H9 (cell line): ENCODE results near the gene OSBP2. TPM values are rescaled to one million over a fixed set of nuclear protein-coding genes. Genes with fewer than 3 reads are reported as not detected.

ENCODE experiments used
- DNase-seq: peaks from one replicate; pipeline ENCODE4 v3.0.0-alpha.2; 2017
- H2AFZ ChIP-seq: one replicate; pipeline ENCODE4 v1.6.1; 2013; ENCODE audit warnings: mild to moderate bottlenecking, low read length, control low read depth, moderate library complexity
- H2AK5ac ChIP-seq: 2 replicates; pipeline ENCODE4 v1.6.1; 2013; ENCODE audit warnings: low read length, control low read depth, mixed read lengths; ENCODE audit not compliant: insufficient read length
- H2BK120ac ChIP-seq: one replicate; pipeline ENCODE4 v1.6.1; 2013; ENCODE audit warnings: low read depth, mild to moderate bottlenecking, low read length, control low read depth, inconsistent platforms; ENCODE audit not compliant: poor library complexity, severe bottlenecking
- H2BK12ac ChIP-seq: 2 replicates; pipeline ENCODE4 v1.6.1; 2013; ENCODE audit warnings: low read length, control low read depth, mixed read lengths, low read depth; ENCODE audit not compliant: insufficient read length
- H2BK15ac ChIP-seq: 2 replicates; pipeline ENCODE4 v1.6.1; 2013; ENCODE audit warnings: low read depth, low read length, control low read depth
- H2BK20ac ChIP-seq: one replicate; pipeline ENCODE4 v1.6.1; 2013; ENCODE audit warnings: low read depth, mild to moderate bottlenecking, low read length, control low read depth, inconsistent platforms; ENCODE audit not compliant: poor library complexity, severe bottlenecking
- H2BK5ac ChIP-seq: 2 replicates; pipeline ENCODE4 v1.6.1; 2013; ENCODE audit warnings: low read length, control low read depth, mixed read lengths; ENCODE audit not compliant: insufficient read length
- H3K14ac ChIP-seq: 2 replicates; pipeline ENCODE4 v1.6.1; 2013; ENCODE audit warnings: low read length, control low read depth; ENCODE audit not compliant: insufficient read depth
- H3K18ac ChIP-seq: 2 replicates; pipeline ENCODE4 v1.6.1; 2013; ENCODE audit warnings: low read depth, mild to moderate bottlenecking, mixed read lengths, low read length, control low read depth; ENCODE audit not compliant: insufficient read length
- H3K23ac ChIP-seq: 2 replicates; pipeline ENCODE4 v1.6.1; 2013; ENCODE audit warnings: low read length, control low read depth, mixed read lengths, low read depth; ENCODE audit not compliant: insufficient read length
- H3K23me2 ChIP-seq: 2 replicates; pipeline ENCODE4 v1.6.1; 2013; ENCODE audit warnings: low read depth, mild to moderate bottlenecking, mixed read lengths, low read length, control low read depth; ENCODE audit not compliant: insufficient read length, poor library complexity, severe bottlenecking
- H3K27ac ChIP-seq: 2 replicates; pipeline ENCODE4 v1.5.1; 2013; ENCODE audit warnings: low read length, control low read depth, mixed read lengths, low read depth; ENCODE audit not compliant: insufficient read length
- H3K27me3 ChIP-seq: 2 replicates; pipeline ENCODE4 v1.6.1; 2013; ENCODE audit warnings: low read length, control low read depth, inconsistent platforms; ENCODE audit not compliant: insufficient read depth
- H3K4ac ChIP-seq: 2 replicates; pipeline ENCODE4 v1.6.1; 2013; ENCODE audit warnings: low read depth, mild to moderate bottlenecking, control low read depth, inconsistent platforms, low read length, moderate library complexity
- H3K4me1 ChIP-seq: 2 replicates; pipeline ENCODE4 v1.6.1; 2013; ENCODE audit warnings: low read length, control low read depth, inconsistent platforms; ENCODE audit not compliant: insufficient read depth
- H3K4me2 ChIP-seq: 2 replicates; pipeline ENCODE4 v1.6.1; 2013; ENCODE audit warnings: low read length, control low read depth, mixed read lengths; ENCODE audit not compliant: insufficient read length, insufficient read depth
- H3K56ac ChIP-seq: 2 replicates; pipeline ENCODE4 v1.6.1; 2013; ENCODE audit warnings: low read depth, mild to moderate bottlenecking, mixed read lengths, low read length, control low read depth; ENCODE audit not compliant: insufficient read length
- H3K79me1 ChIP-seq: 2 replicates; pipeline ENCODE4 v1.6.1; 2013; ENCODE audit warnings: low read depth, mild to moderate bottlenecking, moderate library complexity, low read length, control low read depth, inconsistent platforms; ENCODE audit not compliant: insufficient read depth, poor library complexity, severe bottlenecking
- H3K79me2 ChIP-seq: 2 replicates; pipeline ENCODE4 v1.6.1; 2013; ENCODE audit warnings: low read length, control low read depth, inconsistent platforms; ENCODE audit not compliant: insufficient read depth
- H3K9ac ChIP-seq: 2 replicates; pipeline ENCODE4 v1.6.1; 2013; ENCODE audit warnings: low read length, control low read depth, mixed read lengths; ENCODE audit not compliant: insufficient read length; ENCODE audit errors: extremely low read depth
- H3K9me3 ChIP-seq: one replicate; pipeline ENCODE4 v1.6.1; 2013; ENCODE audit warnings: low read depth, low read length, inconsistent platforms; ENCODE audit not compliant: control insufficient read depth
- H3T11ph ChIP-seq: one replicate; pipeline ENCODE4 v1.6.1; 2013; ENCODE audit warnings: mild to moderate bottlenecking, low read length, control low read depth, inconsistent platforms
- H4K20me1 ChIP-seq: one replicate; pipeline ENCODE4 v1.6.1; 2013; ENCODE audit not compliant: control insufficient read depth, insufficient read length, insufficient read depth
- H4K5ac ChIP-seq: 2 replicates; pipeline ENCODE4 v1.6.1; 2013; ENCODE audit warnings: low read depth, mild to moderate bottlenecking, mixed read lengths, low read length, control low read depth; ENCODE audit not compliant: insufficient read length
- H4K8ac ChIP-seq: replicated peaks from 2 replicates; pipeline ENCODE4 v1.6.1; 2013; ENCODE audit warnings: low read length, control low read depth, mixed read lengths, low read depth; ENCODE audit not compliant: insufficient read length
- H4K91ac ChIP-seq: 2 replicates; pipeline ENCODE4 v1.6.1; 2013; ENCODE audit warnings: low read depth, mild to moderate bottlenecking, moderate library complexity, mixed read lengths, low read length, control low read depth; ENCODE audit not compliant: insufficient read length
- H3K27ac Mint-ChIP-seq, 3 experiments: 2 replicates in 2 of 3; 3 replicates in 1 of 3; pipeline ENCODE4 v1.8.0; 2020 to 2021; ENCODE audit warnings: mixed read lengths in 3 of 3, mild to moderate bottlenecking in 1 of 3, moderate library complexity in 1 of 3
- H3K27me3 Mint-ChIP-seq: 2 replicates; pipeline ENCODE4 v1.8.0; 2021; ENCODE audit warnings: low read depth, mild to moderate bottlenecking, moderate library complexity, mixed read lengths
- H3K36me3 Mint-ChIP-seq, 3 experiments: 2 replicates in 2 of 3; 3 replicates in 1 of 3; pipeline ENCODE4 v1.8.0; 2020 to 2021; ENCODE audit warnings: low read depth in 3 of 3, mixed read lengths in 3 of 3; ENCODE audit not compliant: insufficient read depth in 1 of 3
- H3K4me1 Mint-ChIP-seq, 2 experiments: 2 replicates each; pipeline ENCODE4 v1.8.0; 2020; ENCODE audit warnings: mixed read lengths in 2 of 2
- H3K4me3 Mint-ChIP-seq, 2 experiments: 2 replicates in 1 of 2; 3 replicates in 1 of 2; pipeline ENCODE4 v1.8.0; 2020 to 2021; ENCODE audit warnings: mild to moderate bottlenecking in 2 of 2, mixed read lengths in 2 of 2, moderate library complexity in 1 of 2
- H3K9me3 Mint-ChIP-seq, 2 experiments: 2 replicates in 1 of 2; 3 replicates in 1 of 2; pipeline ENCODE4 v1.8.0; 2020; ENCODE audit warnings: mild to moderate bottlenecking in 2 of 2, mixed read lengths in 2 of 2, moderate library complexity in 1 of 2
- WGBS: extraction: QIAGEN DNeasy Blood & Tissue Kit; methylation state at CpG from one replicate; pipeline ENCODE4 v1.1.7; 2013; ENCODE audit warnings: missing lambda C conversion rate, low lambda C conversion rate, mixed read lengths; ENCODE audit not compliant: insufficient read length; ENCODE audit errors: extremely low coverage; 5-methylcytosine and 5-hydroxymethylcytosine counted together
- total RNA-seq: library from RNA; stranded (reverse); gene quantifications from 2 replicates; pipeline ENCODE4 v1.2.1, GENCODE V29; 2021
- TF ChIP-seq, protein P1 (sequence below): fragments of 200-600 bp; sonication (generic); conservative IDR thresholded peaks from 3 replicates; pipeline ENCODE4 v1.8.0; 2021; ENCODE audit warnings: antibody characterized with exemption, mild to moderate bottlenecking

The OSBP2 gene
- total RNA-seq, 1 experiment from 2014 or later: 3.4 TPM

DNA sequence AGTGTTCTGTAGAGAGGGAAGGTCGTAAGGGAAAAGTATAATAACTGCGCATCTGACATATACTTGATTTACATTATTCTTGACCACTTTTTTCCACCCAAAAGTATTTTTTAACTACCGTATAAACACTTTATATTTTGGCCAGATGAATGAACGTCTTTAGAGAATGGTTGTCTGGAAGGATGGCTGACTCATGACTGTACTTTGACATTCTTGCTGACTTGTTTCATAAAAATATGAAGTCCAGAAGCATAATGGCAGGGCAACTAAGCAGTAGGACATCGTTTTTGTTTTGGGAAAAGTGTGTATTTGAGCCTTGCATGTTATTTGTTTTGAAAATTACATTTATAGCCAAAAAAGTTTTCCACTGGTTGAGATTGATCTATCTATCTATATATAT is 110.0 kb downstream of the OSBP2 start:
- Histone ChIP-seq H2BK12ac (no peak overlapping the region), H3K4ac (no peak overlapping the region), H4K20me1 (no peaks in the 10 kb centered on the region), H2BK120ac (no peak overlapping the region), H3K14ac (no peak overlapping the region), H3K79me1 (no peaks in the 10 kb centered on the region), H2AK5ac (no peak overlapping the region), H3K23me2 (peaks cover 5% of the 10 kb centered on the region), H4K5ac (no peak overlapping the region), H2BK20ac (no peak overlapping the region), H3K4me2 (no peak overlapping the region), H3K27me3 (peaks cover 7% of the 10 kb centered on the region; the same call in 1 of the 2 replicates), H2BK15ac (no peak overlapping the region), H3K4me1 (peaks cover 9% of the 10 kb centered on the region; the same call in 1 of the 2 replicates), H2AFZ (no peak overlapping the region), H4K91ac (no peak overlapping the region), H3K23ac (no peak overlapping the region), H3K18ac (no peak overlapping the region), H3K56ac (no peak overlapping the region), H2BK5ac (no peak overlapping the region), H3K9ac (no peak overlapping the region), H3K79me2 (no peaks in the 10 kb centered on the region), H3T11ph (no peak overlapping the region), H3K27ac (no peak overlapping the region), H4K8ac (no peak overlapping the region), H3K9me3 (no peaks in the 10 kb centered on the region)
- Mint-ChIP-seq H3K4me3 (no peak overlapping the region), H3K36me3 (no peaks in the 10 kb centered on the region), H3K4me1 (peaks cover 22 to 24% of the 10 kb centered on the region in 2 experiments), H3K9me3 (no peaks in the 10 kb centered on the region; a peak in 2 of 5 replicates), H3K27ac (no peak overlapping the region), H3K27me3 (peaks cover 48% of the 10 kb centered on the region)
- no CpG with 5 or more reads among the region's 5 CpGs for WGBS
- DNase-seq: no peak
- TF ChIP-seq, protein P1, sequence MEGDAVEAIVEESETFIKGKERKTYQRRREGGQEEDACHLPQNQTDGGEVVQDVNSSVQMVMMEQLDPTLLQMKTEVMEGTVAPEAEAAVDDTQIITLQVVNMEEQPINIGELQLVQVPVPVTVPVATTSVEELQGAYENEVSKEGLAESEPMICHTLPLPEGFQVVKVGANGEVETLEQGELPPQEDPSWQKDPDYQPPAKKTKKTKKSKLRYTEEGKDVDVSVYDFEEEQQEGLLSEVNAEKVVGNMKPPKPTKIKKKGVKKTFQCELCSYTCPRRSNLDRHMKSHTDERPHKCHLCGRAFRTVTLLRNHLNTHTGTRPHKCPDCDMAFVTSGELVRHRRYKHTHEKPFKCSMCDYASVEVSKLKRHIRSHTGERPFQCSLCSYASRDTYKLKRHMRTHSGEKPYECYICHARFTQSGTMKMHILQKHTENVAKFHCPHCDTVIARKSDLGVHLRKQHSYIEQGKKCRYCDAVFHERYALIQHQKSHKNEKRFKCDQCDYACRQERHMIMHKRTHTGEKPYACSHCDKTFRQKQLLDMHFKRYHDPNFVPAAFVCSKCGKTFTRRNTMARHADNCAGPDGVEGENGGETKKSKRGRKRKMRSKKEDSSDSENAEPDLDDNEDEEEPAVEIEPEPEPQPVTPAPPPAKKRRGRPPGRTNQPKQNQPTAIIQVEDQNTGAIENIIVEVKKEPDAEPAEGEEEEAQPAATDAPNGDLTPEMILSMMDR: no peak
